Progenitor cell of endocrine pancreas (in vitro differentiated cells): ENCODE data around the gene RAB26. TPM values are rescaled to one million over a fixed set of nuclear protein-coding genes. Genes with fewer than 3 reads are reported as not detected.

ENCODE experiments used
- DNase-seq: peaks from one replicate; pipeline ENCODE4 v3.0.0; 2021; ENCODE audit warnings: low spot score; ENCODE audit not compliant: unreplicated experiment
- H3K27ac Mint-ChIP-seq: 2 replicates; pipeline ENCODE4 v1.8.0; 2021; ENCODE audit warnings: mild to moderate bottlenecking, moderate library complexity, mixed read lengths
- H3K27me3 Mint-ChIP-seq: 2 replicates; pipeline ENCODE4 v1.8.0; 2021; ENCODE audit warnings: mixed read lengths
- H3K36me3 Mint-ChIP-seq: 2 replicates; pipeline ENCODE4 v1.8.0; 2022; ENCODE audit warnings: mixed read lengths; ENCODE audit not compliant: insufficient read depth
- H3K4me1 Mint-ChIP-seq: 2 replicates; pipeline ENCODE4 v1.8.0; 2021; ENCODE audit warnings: low read depth, mixed read lengths
- H3K4me3 Mint-ChIP-seq: 2 replicates; pipeline ENCODE4 v1.8.0; 2021; ENCODE audit warnings: low read depth, mild to moderate bottlenecking, moderate library complexity, mixed read lengths
- H3K9me3 Mint-ChIP-seq: 2 replicates; pipeline ENCODE4 v1.8.0; 2021; ENCODE audit warnings: low read depth, mixed read lengths
- total RNA-seq: library from RNA; stranded (reverse); gene quantifications from 2 replicates; pipeline ENCODE4 v1.2.1, GENCODE V29; 2021
- TF ChIP-seq, protein P1 (sequence below): fragments of 200-600 bp; sonication (generic); IDR thresholded peaks from one replicate; pipeline ENCODE4 v1.5.0; 2021; ENCODE audit warnings: antibody characterized with exemption, mild to moderate bottlenecking; ENCODE audit not compliant: unreplicated experiment

Gene RAB26
- total RNA-seq, 1 donor from 2014 or later: 23.3 TPM

DNA sequence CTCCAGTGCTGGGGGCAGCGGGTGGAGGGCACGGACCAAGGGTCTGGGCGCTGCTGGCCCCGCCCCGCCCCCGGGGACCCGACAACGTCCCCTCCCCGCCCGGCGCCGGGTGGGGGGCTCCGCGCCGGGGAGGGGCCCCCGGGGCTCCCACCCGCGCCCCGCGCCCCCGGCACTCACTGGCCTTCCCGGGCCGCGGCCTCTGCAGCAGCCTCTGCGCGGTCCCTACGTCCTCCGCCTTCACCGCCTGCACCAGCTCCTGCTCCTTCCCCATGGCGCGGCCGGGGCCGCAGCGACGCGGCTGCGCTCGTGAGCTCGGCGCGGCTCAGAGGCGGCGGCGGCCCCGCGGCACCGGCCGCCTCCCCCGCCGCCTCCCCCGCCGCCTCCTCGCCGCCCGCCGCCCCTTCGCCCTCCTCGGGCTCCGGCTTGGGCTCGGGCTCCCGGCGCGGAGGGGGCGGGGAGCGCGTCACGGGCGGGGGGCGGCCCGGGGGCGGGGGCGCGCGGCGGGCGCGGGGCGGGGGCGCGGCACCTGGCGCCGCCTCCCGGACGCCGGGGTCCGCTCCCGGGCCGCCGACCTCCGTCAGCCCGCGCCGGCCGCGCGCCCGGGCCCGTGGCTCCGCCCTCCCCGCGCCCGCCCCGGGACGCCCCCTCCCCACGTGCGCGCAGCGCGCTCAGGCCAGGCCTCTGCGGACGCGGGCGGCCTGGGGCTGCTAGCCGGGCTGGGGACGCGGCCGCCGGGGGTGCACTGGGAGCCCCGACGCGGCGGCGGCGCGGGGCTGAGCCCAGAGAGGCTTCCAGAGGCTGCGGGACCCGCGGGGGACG is 47.9 kb downstream of the RAB26 start, which contains the start of gene CASKIN1:
TSS of gene CASKIN1 (minus strand) at position 444 of the 819 bp plus-strand sequence. CDS start at position 271, 173 bp downstream.
- TF ChIP-seq, protein P1, sequence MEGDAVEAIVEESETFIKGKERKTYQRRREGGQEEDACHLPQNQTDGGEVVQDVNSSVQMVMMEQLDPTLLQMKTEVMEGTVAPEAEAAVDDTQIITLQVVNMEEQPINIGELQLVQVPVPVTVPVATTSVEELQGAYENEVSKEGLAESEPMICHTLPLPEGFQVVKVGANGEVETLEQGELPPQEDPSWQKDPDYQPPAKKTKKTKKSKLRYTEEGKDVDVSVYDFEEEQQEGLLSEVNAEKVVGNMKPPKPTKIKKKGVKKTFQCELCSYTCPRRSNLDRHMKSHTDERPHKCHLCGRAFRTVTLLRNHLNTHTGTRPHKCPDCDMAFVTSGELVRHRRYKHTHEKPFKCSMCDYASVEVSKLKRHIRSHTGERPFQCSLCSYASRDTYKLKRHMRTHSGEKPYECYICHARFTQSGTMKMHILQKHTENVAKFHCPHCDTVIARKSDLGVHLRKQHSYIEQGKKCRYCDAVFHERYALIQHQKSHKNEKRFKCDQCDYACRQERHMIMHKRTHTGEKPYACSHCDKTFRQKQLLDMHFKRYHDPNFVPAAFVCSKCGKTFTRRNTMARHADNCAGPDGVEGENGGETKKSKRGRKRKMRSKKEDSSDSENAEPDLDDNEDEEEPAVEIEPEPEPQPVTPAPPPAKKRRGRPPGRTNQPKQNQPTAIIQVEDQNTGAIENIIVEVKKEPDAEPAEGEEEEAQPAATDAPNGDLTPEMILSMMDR: no peak
- Mint-ChIP-seq H3K27ac (no peak within 1 kb of the TSS), H3K9me3 (no peaks in the 10 kb centered on the region), H3K27me3 (peaks cover 35% of the 10 kb centered on the region), H3K4me1 (peaks cover 3% of the 10 kb centered on the region), H3K36me3 (no peaks in the 10 kb centered on the region), H3K4me3 (peak within 1 kb of the TSS; percentile 63)
- no peak for DNase-seq

DNA sequence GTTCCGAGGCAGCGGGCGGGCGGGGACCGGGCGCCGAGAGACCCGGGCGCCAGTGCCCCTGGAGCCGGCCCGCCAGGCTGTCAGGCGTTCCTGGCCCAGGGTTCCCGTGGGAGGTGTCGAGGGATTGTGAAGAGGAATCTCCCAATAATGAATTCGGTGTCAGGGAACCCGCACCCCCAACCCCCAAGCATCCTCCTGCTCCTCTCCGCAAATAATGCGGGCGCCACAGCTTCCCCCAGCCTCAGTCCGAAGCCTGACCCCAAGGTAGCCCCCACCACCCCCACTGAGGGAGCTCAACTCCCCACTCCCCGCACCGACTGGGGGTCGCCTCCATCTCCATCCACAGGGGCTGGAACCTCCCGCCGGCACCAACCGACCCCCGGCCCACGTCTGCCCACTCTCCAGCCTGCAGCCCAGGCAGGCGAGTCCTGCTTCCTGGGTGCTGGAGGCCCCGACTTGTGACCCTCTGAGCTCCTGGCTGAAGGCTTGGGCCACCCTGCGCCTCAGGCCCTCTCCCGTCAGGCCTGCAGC is 48.6 kb downstream of the RAB26 start:
- H3K9me3 Mint-ChIP-seq: no peaks in the 10 kb centered on the region
- no peak overlapping the region for H3K27ac Mint-ChIP-seq
- H3K27me3 Mint-ChIP-seq: peaks cover 35% of the 10 kb centered on the region
- TF ChIP-seq, protein P1: no peak
- no peaks in the 10 kb centered on the region for H3K36me3 Mint-ChIP-seq
- peak overlapping the region; percentile 55 for H3K4me3 Mint-ChIP-seq
- peaks cover 3% of the 10 kb centered on the region for H3K4me1 Mint-ChIP-seq
- DNase-seq: no peak

DNA sequence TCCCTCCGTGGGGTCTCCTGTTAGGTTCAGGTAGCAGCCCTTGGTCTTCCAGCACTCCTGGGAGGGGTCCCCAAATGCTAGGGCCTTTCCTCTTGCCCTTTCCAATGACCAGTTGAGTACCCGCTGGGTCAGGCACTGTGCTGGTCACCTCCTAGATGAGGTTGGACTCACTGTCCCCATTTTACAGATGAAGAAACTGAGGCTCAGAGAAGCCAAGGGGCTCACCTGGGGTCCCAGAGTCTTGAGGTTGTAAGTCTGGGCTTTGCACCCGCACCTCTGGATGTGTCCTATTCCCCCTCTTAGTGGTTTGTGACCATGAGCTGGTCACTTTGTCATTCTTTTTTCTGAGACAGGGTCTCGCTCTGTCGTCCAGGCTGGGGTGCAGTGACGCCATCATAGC is 49.3 kb downstream of the RAB26 start:
- H3K9me3 Mint-ChIP-seq: no peaks in the 10 kb centered on the region
- peaks cover 35% of the 10 kb centered on the region for H3K27me3 Mint-ChIP-seq
- H3K36me3 Mint-ChIP-seq: no peaks in the 10 kb centered on the region
- no peak for DNase-seq
- peak overlapping the region; percentile 63 for H3K4me3 Mint-ChIP-seq
- H3K4me1 Mint-ChIP-seq: peaks cover 3% of the 10 kb centered on the region
- no peak overlapping the region for H3K27ac Mint-ChIP-seq
- TF ChIP-seq, protein P1: no peak

DNA sequence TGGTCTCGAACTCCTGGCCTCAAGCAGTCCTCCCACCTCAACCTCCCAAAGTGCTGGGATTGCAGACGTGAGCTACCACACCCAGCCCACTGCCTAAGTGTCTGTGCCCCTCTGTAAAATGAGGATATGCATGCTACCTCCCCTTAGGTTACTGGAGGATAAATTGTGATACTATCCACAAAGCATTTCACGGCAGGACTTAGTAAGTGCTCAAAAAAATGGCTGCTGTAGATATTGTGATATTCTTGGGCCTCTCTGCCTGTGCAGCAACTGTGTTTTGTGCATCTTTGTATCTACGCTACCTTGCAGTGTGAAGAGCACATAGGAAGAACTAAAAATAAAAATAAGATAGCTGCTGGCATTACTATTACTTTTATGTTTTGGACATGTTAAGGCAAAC is 49.9 kb downstream of the RAB26 start:
- TF ChIP-seq, protein P1: no peak
- Mint-ChIP-seq H3K4me1 (peaks cover 3% of the 10 kb centered on the region), H3K9me3 (no peaks in the 10 kb centered on the region), H3K27me3 (peaks cover 35% of the 10 kb centered on the region), H3K4me3 (peak overlapping the region; percentile 63), H3K36me3 (no peaks in the 10 kb centered on the region), H3K27ac (no peak overlapping the region)
- no peak for DNase-seq

DNA sequence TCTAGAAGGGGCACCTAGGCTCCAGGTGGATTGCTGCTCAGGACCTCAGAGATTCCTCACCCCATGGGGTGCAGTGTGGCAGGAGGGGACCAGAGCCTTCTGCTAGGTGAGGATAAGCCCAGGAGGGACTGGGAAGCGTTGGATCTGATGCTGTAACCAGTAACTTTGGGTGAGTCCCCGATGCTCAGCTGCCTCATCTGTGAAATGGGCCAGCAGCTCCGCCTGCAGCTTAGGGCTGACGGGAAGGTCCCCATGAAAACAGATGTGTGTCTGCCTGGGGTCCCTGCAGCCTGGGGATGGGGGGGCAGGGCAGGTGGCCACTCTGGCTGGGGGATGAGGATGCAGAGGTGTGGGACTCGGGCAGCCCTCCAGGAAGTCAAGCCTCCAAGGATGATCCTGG is 50.7 kb downstream of the RAB26 start:
- H3K4me1 Mint-ChIP-seq: peaks cover 3% of the 10 kb centered on the region
- H3K9me3 Mint-ChIP-seq: no peaks in the 10 kb centered on the region
- TF ChIP-seq, protein P1: no peak
- DNase-seq: no peak
- no peak overlapping the region for H3K4me3 Mint-ChIP-seq
- H3K27ac Mint-ChIP-seq: no peak overlapping the region
- H3K27me3 Mint-ChIP-seq: peaks cover 35% of the 10 kb centered on the region
- no peaks in the 10 kb centered on the region for H3K36me3 Mint-ChIP-seq
